Loucy (cell line): ENCODE measurements around the gene SPTLC1.
"Not testable (repeated sequence)": the region's sequence is repeated elsewhere in the genome, so short reads cannot be mapped to it uniquely, and the experiment has no call there.

Source experiments
- EZH2phosphoT487 ChIP-seq: fragments of 200-600 bp; IDR thresholded peaks from 2 replicates; pipeline ENCODE4 v1.6.1; 2018; ENCODE audit warnings: antibody characterized with exemption, mild to moderate bottlenecking, moderate library complexity, borderline replicate concordance
- TF ChIP-seq, protein P1 (sequence below): fragments of 200-600 bp; sonication (generic); conservative IDR thresholded peaks from 2 replicates; pipeline ENCODE4 v1.5.1; 2014; ENCODE audit warnings: mild to moderate bottlenecking, antibody characterized with exemption, low read length

DNA sequence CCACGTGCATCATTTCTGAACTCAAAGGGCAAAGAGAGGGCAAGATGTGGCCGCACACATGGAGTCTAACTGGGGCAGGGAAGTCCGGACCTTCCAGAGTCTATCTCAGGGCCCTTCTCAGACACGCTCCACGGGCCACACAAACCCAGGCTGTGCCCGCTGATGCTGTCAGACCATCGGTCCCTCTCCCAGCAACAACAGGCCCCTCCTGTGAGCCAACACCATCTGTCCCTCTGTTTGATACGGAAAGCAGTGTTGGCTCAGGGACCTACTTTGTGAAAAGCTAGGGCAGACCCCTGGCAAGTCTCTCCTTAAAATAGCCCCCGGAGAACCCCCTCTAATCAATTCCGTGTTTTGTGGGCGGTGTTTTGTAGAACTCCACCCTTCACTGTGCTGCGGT, 40.5 kb upstream of the SPTLC1 start:
- TF ChIP-seq, protein P1, sequence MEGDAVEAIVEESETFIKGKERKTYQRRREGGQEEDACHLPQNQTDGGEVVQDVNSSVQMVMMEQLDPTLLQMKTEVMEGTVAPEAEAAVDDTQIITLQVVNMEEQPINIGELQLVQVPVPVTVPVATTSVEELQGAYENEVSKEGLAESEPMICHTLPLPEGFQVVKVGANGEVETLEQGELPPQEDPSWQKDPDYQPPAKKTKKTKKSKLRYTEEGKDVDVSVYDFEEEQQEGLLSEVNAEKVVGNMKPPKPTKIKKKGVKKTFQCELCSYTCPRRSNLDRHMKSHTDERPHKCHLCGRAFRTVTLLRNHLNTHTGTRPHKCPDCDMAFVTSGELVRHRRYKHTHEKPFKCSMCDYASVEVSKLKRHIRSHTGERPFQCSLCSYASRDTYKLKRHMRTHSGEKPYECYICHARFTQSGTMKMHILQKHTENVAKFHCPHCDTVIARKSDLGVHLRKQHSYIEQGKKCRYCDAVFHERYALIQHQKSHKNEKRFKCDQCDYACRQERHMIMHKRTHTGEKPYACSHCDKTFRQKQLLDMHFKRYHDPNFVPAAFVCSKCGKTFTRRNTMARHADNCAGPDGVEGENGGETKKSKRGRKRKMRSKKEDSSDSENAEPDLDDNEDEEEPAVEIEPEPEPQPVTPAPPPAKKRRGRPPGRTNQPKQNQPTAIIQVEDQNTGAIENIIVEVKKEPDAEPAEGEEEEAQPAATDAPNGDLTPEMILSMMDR, result not testable (repeated sequence)
- TF ChIP-seq EZH2phosphoT487, result not testable (repeated sequence)
